SU-DHL-6 (cell line): ENCODE measurements around the gene HLA-F.

Experiments
- EZH2phosphoT487 ChIP-seq: fragments of 200-600 bp; sonication (generic), shearing (Covaris generic); conservative IDR thresholded peaks from 2 replicates; pipeline ENCODE4 v1.6.1; 2018; ENCODE audit warnings: mild to moderate bottlenecking, antibody characterized with exemption, low read length, moderate library complexity, mixed read lengths
- TF ChIP-seq, protein P1 (sequence below): fragments of 200-600 bp; sonication (generic); IDR thresholded peaks from one replicate; pipeline ENCODE4 v1.5.1; 2017; ENCODE audit warnings: antibody characterized with exemption, mild to moderate bottlenecking, low read length, moderate library complexity; ENCODE audit not compliant: insufficient read depth, poor library complexity, severe bottlenecking

- TF ChIP-seq, protein P1, sequence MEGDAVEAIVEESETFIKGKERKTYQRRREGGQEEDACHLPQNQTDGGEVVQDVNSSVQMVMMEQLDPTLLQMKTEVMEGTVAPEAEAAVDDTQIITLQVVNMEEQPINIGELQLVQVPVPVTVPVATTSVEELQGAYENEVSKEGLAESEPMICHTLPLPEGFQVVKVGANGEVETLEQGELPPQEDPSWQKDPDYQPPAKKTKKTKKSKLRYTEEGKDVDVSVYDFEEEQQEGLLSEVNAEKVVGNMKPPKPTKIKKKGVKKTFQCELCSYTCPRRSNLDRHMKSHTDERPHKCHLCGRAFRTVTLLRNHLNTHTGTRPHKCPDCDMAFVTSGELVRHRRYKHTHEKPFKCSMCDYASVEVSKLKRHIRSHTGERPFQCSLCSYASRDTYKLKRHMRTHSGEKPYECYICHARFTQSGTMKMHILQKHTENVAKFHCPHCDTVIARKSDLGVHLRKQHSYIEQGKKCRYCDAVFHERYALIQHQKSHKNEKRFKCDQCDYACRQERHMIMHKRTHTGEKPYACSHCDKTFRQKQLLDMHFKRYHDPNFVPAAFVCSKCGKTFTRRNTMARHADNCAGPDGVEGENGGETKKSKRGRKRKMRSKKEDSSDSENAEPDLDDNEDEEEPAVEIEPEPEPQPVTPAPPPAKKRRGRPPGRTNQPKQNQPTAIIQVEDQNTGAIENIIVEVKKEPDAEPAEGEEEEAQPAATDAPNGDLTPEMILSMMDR: no peak
- no peak for TF ChIP-seq EZH2phosphoT487
These were observed 22.2 kb downstream of the HLA-F start for GRCh38 chr6:29745386-29745785.
